ENCODE data around the gene DHRS4L2. TPM values are rescaled to one million over a fixed set of nuclear protein-coding genes. Genes with fewer than 3 reads are reported as not detected.
"Not testable (repeated sequence)": the region's sequence is repeated elsewhere in the genome, so short reads cannot be mapped to it uniquely, and the experiment has no call there.

The DHRS4L2 gene
- total RNA-seq, 2 experiments from 2014 or later = 26.2 to 26.3 TPM

DNA sequence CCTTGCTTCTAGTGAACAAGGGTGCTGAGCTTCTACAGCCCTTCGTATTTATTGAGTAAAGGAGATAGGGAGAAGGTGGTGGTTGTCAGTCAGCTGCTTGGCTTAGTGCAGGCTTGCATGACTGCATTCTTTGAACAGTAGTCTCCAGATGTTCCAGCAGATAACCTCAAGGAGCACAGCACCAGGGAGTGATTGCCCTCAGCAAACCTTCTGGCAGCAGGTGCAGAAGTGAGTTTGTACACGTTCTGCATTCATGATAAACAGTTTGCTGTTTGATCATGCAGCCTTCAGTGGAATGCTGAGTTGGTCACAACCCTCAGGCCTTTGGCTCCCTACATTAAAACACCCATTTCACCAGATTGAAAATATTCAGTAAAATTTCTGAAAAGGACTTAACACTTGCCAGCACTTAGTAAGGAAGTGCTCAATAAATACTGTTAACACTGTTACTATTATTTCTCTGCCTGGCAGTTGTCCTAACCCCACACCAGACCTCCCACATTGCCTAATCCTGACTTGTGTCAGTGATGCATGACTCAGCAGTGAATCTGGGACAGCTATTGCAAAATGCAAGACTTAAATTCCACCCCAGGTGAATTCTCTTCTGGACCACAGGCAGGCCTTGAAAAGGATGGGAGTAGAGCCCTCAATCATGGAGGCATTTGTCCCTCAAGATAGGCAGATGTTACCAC, 44.1 kb downstream of the DHRS4L2 start:
- Mint-ChIP-seq H3K27me3 (ENCODE audit: low read depth) (no peaks in the 10 kb centered on the region), H3K27ac (no peak overlapping the region), H3K36me3 (ENCODE audit: low read depth) (peaks cover 2% of the 10 kb centered on the region), H3K4me3 (no peak overlapping the region), H3K4me1 (ENCODE audit: low read depth) (peaks cover 5% of the 10 kb centered on the region), H3K9me3 (peaks cover 15% of the 10 kb centered on the region)
- CTCF ChIA-PET = interaction anchor here (0.8 kb wide), 1 partner anchor 24 kb away, joined by 3 read pairs; no protein-coding TSS in a partner anchor
- intact Hi-C loops (cut with micrococcal nuclease) = no loop called here
- DNase-seq = no peak

DNA sequence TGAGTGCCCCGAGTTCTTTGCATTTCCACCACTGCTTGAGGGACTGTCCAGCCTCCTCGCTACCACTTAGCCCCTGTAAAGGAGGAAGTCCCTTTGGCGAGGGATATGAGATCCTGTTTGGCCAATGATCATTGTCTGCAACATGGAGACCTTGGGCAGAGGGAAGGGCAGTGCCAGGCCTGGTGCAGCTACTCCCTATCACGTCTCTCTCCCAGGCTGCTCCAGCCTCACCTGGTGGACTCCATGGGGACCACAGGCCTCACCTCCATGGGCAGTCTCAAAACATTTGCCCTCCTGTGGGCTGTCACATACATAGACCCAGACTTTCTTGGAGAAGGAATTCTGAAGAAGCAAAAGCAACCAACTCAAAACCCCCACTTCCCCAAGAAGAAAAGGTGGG, 47.0 kb downstream of the DHRS4L2 start:
- CTCF ChIA-PET = interaction anchor here (0.8 to 1.2 kb wide), 5 partner anchors 12 to 261 kb away, joined by 3 to 4 read pairs (median 3); partner anchors contain the start of genes CARMIL3 and DHRS4L2
- not testable (repeated sequence) for DNase-seq; H3K27me3 Mint-ChIP-seq (ENCODE audit: low read depth); H3K4me1 Mint-ChIP-seq (ENCODE audit: low read depth); H3K36me3 Mint-ChIP-seq (ENCODE audit: low read depth)
- intact Hi-C loops (cut with micrococcal nuclease) = loop anchor here (1.0 kb wide), 6 partner anchors 18 to 126 kb away; partner anchors contain the start of genes DHRS4L2 and IRF9
- Mint-ChIP-seq H3K9me3 (peaks cover 15% of the 10 kb centered on the region), H3K27ac (peak overlapping the region; percentile 44), H3K4me3 (peak overlapping the region; percentile 91)

GRCh38 chr14:24036169-24036962, 47.6 kb downstream of the DHRS4L2 start:
- intact Hi-C loops (cut with micrococcal nuclease) = loop anchor here (1.0 kb wide), 6 partner anchors 17 to 125 kb away; partner anchors contain the start of genes DHRS4L2 and IRF9
- DNase-seq = peak; percentile 78
- no peaks in the 10 kb centered on the region for H3K27me3 Mint-ChIP-seq (ENCODE audit: low read depth)

GRCh38 chr14:24036963-24037657, 48.4 kb downstream of the DHRS4L2 start:
- intact Hi-C loops (cut with micrococcal nuclease) = loop anchor here (1.0 kb wide), 6 partner anchors 16 to 124 kb away; partner anchors contain the start of genes DHRS4L2 and IRF9
- CTCF ChIA-PET = interaction anchor here (0.9 to 1.3 kb wide), 3 partner anchors 10 to 48 kb away, joined by 3 read pairs; partner anchors contain the start of gene DHRS4L2
- not testable (repeated sequence) for H3K9me3 Mint-ChIP-seq; H3K4me1 Mint-ChIP-seq (ENCODE audit: low read depth); H3K36me3 Mint-ChIP-seq (ENCODE audit: low read depth); H3K27me3 Mint-ChIP-seq (ENCODE audit: low read depth); DNase-seq
- Mint-ChIP-seq H3K4me3 (peak overlapping the region; percentile 91), H3K27ac (peak overlapping the region; percentile 83)

More at GRCh38 chr14:24036169-24036962, 47.6 kb downstream of the DHRS4L2 start:
- Mint-ChIP-seq H3K9me3 (peaks cover 11% of the 10 kb centered on the region), H3K27ac (peak overlapping the region; percentile 83), H3K4me3 (peak overlapping the region; percentile 91), H3K4me1 (ENCODE audit: low read depth) (peaks cover 5% of the 10 kb centered on the region), H3K36me3 (ENCODE audit: low read depth) (peaks cover 2% of the 10 kb centered on the region)
- CTCF ChIA-PET = interaction anchor here (0.8 to 1.2 kb wide), 5 partner anchors 11 to 260 kb away, joined by 3 to 4 read pairs (median 3); partner anchors contain the start of genes CARMIL3 and DHRS4L2

GRCh38 chr14:24037658-24038037, 48.9 kb downstream of the DHRS4L2 start:
- Mint-ChIP-seq H3K9me3 (peaks cover 3% of the 10 kb centered on the region), H3K4me3 (no peak overlapping the region), H3K36me3 (ENCODE audit: low read depth) (no peaks in the 10 kb centered on the region), H3K27me3 (ENCODE audit: low read depth) (no peaks in the 10 kb centered on the region), H3K27ac (no peak overlapping the region), H3K4me1 (ENCODE audit: low read depth) (peaks cover 5% of the 10 kb centered on the region)
- CTCF ChIA-PET = interaction anchor here (0.6 to 1.3 kb wide), 3 partner anchors 10 to 71 kb away, joined by 3 to 4 read pairs (median 3); partner anchors contain the start of gene CARMIL3
- DNase-seq = no peak
- intact Hi-C loops (cut with micrococcal nuclease) = no loop called here

DNA sequence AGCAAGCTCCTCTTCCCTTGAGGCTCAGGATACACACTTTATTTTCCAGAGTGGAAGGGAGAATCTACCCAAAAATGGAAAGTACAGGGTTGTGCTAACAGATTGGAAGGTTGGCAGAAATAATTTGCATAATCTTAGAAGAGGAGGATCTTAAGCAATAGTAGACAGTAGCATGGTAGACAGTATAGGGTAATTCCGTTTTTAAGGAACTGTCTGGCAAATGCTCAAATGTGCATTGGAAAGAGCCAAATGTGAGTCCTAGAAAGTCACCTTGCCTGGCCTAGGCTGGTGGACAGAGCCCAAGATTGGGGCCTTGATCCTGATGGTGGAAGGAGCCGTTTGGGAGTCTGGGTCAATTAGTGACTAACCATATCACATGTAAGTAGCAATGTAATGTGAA, 50.0 kb downstream of the DHRS4L2 start:
- no peak overlapping the region for H3K27ac Mint-ChIP-seq
- no peaks in the 10 kb centered on the region for H3K27me3 Mint-ChIP-seq (ENCODE audit: low read depth)
- DNase-seq = no peak
- H3K36me3 Mint-ChIP-seq (ENCODE audit: low read depth) = no peaks in the 10 kb centered on the region
- no peaks in the 10 kb centered on the region for H3K9me3 Mint-ChIP-seq
- CTCF ChIA-PET = interaction anchor here (1.0 to 1.1 kb wide), 2 partner anchors 13 to 30 kb away, joined by 3 read pairs; partner anchors contain the start of gene CARMIL3
- peaks cover 5% of the 10 kb centered on the region for H3K4me1 Mint-ChIP-seq (ENCODE audit: low read depth)
- no peak overlapping the region for H3K4me3 Mint-ChIP-seq
- intact Hi-C loops (cut with micrococcal nuclease) = no loop called here

DNA sequence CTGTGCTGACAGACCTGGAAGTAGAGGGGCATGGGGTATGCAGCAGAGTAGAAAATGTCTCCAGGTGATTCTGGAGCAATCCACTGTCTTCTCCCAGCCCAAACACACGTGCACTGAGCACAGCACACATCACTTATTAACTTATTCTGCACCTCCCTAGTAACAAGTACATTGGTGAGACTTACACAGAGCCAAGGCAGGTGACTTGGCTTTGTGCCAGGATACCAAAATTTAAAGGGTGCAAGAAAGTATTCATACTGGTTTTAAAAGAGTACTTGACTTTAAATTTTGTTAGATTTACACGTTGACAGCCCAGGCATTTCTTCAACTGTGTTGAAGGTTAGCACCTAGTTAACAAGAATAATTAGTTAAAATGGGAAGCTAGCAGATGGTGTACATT, 52.0 kb downstream of the DHRS4L2 start:
- CTCF ChIA-PET = interaction anchor here (1.0 to 1.7 kb wide), 3 partner anchors 52 to 108 kb away, joined by 3 to 4 read pairs (median 3); no protein-coding TSS in a partner anchor
- no peak for DNase-seq
- H3K27me3 Mint-ChIP-seq (ENCODE audit: low read depth) = no peaks in the 10 kb centered on the region
- H3K27ac Mint-ChIP-seq = no peak overlapping the region
- no peaks in the 10 kb centered on the region for H3K36me3 Mint-ChIP-seq (ENCODE audit: low read depth)
- no peaks in the 10 kb centered on the region for H3K9me3 Mint-ChIP-seq
- no peak overlapping the region for H3K4me3 Mint-ChIP-seq
- intact Hi-C loops (cut with micrococcal nuclease) = no loop called here
- peaks cover 5% of the 10 kb centered on the region for H3K4me1 Mint-ChIP-seq (ENCODE audit: low read depth)

DNA sequence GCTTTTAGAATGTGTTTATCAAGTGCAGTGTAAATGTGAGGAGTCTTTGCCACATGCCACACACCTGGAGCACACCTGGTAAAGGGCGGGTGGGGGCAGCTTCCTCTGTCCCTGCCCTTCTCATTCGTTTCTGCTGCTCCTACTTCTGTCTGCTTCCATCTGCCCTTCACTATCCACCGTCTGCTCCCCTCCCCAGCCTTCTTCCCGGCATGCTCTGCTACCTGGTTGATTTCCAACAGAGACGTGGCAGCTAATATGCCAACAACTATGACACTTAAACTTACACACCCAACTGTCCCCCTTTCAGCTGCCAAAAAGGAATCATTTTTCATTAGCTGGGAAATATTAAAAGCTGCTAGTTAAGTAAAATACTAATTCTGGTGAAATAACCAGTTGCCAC, 54.0 kb downstream of the DHRS4L2 start:
- H3K4me3 Mint-ChIP-seq = no peak overlapping the region
- H3K27ac Mint-ChIP-seq = no peak overlapping the region
- CTCF ChIA-PET = interaction anchor here (1.5 kb wide), 1 partner anchor 47 kb away, joined by 4 read pairs; no protein-coding TSS in a partner anchor
- H3K27me3 Mint-ChIP-seq (ENCODE audit: low read depth) = no peaks in the 10 kb centered on the region
- H3K9me3 Mint-ChIP-seq = no peaks in the 10 kb centered on the region
- no peaks in the 10 kb centered on the region for H3K36me3 Mint-ChIP-seq (ENCODE audit: low read depth)
- no peak for DNase-seq
- intact Hi-C loops (cut with micrococcal nuclease) = no loop called here
- H3K4me1 Mint-ChIP-seq (ENCODE audit: low read depth) = no peaks in the 10 kb centered on the region

DNA sequence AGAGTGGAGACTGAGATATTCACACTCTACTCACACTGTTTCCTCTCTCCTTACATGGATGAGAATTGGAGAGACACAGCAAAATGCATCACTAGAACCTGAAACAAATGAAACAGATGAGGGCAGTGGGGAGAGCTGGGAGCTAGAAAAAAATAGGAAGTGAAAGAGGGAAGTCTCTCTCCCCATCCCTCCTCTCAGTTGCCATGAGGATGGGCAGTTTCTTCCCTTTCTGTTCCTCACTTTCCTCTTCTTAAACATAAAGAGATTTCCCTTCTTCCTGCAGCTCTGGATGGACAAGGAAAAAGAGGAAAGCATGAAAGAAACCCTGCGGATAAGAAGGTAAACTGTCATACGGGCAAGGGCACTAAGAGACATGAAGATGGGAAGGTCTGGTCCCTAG, 60.3 kb downstream of the DHRS4L2 start:
- H3K27ac Mint-ChIP-seq; DNase-seq; H3K9me3 Mint-ChIP-seq; intact Hi-C loops (cut with micrococcal nuclease); H3K27me3 Mint-ChIP-seq (ENCODE audit: low read depth); H3K4me3 Mint-ChIP-seq; H3K36me3 Mint-ChIP-seq (ENCODE audit: low read depth); CTCF ChIA-PET: not testable (repeated sequence)
- H3K4me1 Mint-ChIP-seq (ENCODE audit: low read depth) = peaks cover 18% of the 10 kb centered on the region

DNA sequence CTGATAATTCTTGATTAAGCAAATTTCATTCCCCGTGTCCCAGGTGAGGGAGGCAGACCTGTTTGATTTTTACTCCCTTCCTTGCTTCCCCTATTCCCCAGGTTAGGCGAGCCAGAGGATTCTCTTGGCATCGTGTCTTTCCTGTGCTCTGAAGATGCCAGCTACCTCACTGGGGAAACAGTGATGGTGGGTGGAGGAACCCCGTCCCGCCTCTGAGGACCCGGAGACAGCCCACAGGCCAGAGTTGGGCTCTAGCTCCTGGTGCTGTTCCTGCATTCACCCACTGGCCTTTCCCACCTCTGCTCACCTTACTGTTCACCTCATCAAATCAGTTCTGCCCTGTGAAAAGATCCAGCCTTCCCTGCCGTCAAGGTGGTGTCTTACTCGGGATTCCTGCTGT, 62.0 kb downstream of the DHRS4L2 start:
- intact Hi-C loops (cut with micrococcal nuclease) = loop anchor here (5.0 kb wide), 1 partner anchor 392 kb away; the partner anchor contains the start of gene SDR39U1
- H3K4me1 Mint-ChIP-seq (ENCODE audit: low read depth) = peaks cover 18% of the 10 kb centered on the region
- not testable (repeated sequence) for H3K36me3 Mint-ChIP-seq (ENCODE audit: low read depth); H3K27ac Mint-ChIP-seq; H3K27me3 Mint-ChIP-seq (ENCODE audit: low read depth); DNase-seq; H3K9me3 Mint-ChIP-seq
- CTCF ChIA-PET = interaction anchor here (2.7 kb wide), 1 partner anchor 58 kb away, joined by 10 read pairs; no protein-coding TSS in a partner anchor
- peak overlapping the region; percentile 65 for H3K4me3 Mint-ChIP-seq

GRCh38 chr14:24051176-24051788, 62.6 kb downstream of the DHRS4L2 start:
- CTCF ChIA-PET = interaction anchor here (0.7 to 12.0 kb wide), 5 partner anchors 13 to 57 kb away, joined by 3 to 386 read pairs (median 6); partner anchors contain the start of gene PCK2
- intact Hi-C loops (cut with micrococcal nuclease) = loop anchor here (5.0 kb wide), 1 partner anchor 391 kb away; the partner anchor contains the start of gene SDR39U1
- Mint-ChIP-seq H3K27me3 (ENCODE audit: low read depth) (peaks cover 2% of the 10 kb centered on the region), H3K36me3 (ENCODE audit: low read depth) (no peaks in the 10 kb centered on the region), H3K9me3 (no peaks in the 10 kb centered on the region), H3K4me1 (ENCODE audit: low read depth) (peaks cover 18% of the 10 kb centered on the region), H3K4me3 (peak overlapping the region; percentile 65), H3K27ac (no peak overlapping the region)
- no peak for DNase-seq
